HFF-Myc (cell line): ENCODE data around the gene PIN1.

Source experiments
- DNase-seq: peaks from one replicate; pipeline ENCODE4 v3.0.0-alpha.2; 2011; ENCODE audit warnings: low read depth; ENCODE audit errors: extremely low read depth
- H3K4me3 ChIP-seq: replicated peaks from 2 replicates; pipeline ENCODE4 v1.5.1; 2011; ENCODE audit warnings: low read depth, mild to moderate bottlenecking, control low read depth, low read length
- TF ChIP-seq, protein P1 (sequence below): IDR thresholded peaks from 2 replicates; pipeline ENCODE4 v1.5.1; 2012; ENCODE audit warnings: mild to moderate bottlenecking, low read depth, low read length, control low read depth; ENCODE audit errors: missing control alignments

PIN1 gene

GRCh38 chr19:9865732-9866501 lies 30.8 kb downstream of the PIN1 start:
- no peak overlapping the region for H3K4me3 ChIP-seq

GRCh38 chr19:9868983-9869617 lies 34.0 kb downstream of the PIN1 start:
- DNase-seq = no peak
- no peak overlapping the region for H3K4me3 ChIP-seq
- TF ChIP-seq, protein P1, sequence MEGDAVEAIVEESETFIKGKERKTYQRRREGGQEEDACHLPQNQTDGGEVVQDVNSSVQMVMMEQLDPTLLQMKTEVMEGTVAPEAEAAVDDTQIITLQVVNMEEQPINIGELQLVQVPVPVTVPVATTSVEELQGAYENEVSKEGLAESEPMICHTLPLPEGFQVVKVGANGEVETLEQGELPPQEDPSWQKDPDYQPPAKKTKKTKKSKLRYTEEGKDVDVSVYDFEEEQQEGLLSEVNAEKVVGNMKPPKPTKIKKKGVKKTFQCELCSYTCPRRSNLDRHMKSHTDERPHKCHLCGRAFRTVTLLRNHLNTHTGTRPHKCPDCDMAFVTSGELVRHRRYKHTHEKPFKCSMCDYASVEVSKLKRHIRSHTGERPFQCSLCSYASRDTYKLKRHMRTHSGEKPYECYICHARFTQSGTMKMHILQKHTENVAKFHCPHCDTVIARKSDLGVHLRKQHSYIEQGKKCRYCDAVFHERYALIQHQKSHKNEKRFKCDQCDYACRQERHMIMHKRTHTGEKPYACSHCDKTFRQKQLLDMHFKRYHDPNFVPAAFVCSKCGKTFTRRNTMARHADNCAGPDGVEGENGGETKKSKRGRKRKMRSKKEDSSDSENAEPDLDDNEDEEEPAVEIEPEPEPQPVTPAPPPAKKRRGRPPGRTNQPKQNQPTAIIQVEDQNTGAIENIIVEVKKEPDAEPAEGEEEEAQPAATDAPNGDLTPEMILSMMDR = no peak

More at GRCh38 chr19:9865732-9866501, 30.8 kb downstream of the PIN1 start:
- no peak for DNase-seq
- TF ChIP-seq, protein P1 = no peak

DNA sequence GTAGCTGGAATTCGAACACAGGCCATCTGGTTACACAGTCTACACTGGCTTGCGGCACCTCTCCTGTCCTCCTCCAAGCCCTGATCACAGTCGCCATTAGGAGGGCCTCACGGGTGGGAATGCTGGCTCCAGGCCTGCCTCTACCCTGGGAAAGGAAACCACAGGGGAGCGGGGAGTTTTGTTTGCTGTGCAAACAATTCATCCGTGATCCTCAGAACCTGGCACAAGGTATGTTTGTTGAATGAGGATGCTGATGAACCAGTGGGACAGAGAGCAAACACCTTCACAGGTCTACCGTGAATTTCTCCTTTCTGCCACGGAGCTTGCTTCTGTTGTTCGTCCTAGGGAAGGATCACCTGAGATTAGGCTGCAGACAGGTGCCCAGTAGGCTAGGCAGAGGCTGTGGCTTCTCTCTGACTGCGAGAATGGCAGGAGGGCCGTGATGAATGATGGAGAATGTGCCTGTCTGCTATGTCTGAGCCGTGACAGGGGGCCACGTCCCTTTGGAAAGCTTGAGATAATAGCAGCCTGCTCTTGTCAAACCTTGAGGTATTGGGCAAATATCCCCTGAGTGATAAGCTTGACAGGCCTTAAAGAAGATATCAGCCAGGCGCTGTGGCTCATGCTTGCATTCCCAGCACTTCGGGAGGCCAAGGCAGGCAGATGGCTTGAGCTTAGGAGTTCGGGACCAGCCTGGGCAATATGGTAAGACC lies 36.7 kb downstream of the PIN1 start:
- H3K4me3 ChIP-seq = no peak overlapping the region
- TF ChIP-seq, protein P1 = no peak
- DNase-seq = no peak

- H3K4me3 ChIP-seq = no peak overlapping the region
- TF ChIP-seq, protein P1 = no peak
- DNase-seq = no peak
Observed at GRCh38 chr19:9872618-9873242, 37.6 kb downstream of the PIN1 start.

DNA sequence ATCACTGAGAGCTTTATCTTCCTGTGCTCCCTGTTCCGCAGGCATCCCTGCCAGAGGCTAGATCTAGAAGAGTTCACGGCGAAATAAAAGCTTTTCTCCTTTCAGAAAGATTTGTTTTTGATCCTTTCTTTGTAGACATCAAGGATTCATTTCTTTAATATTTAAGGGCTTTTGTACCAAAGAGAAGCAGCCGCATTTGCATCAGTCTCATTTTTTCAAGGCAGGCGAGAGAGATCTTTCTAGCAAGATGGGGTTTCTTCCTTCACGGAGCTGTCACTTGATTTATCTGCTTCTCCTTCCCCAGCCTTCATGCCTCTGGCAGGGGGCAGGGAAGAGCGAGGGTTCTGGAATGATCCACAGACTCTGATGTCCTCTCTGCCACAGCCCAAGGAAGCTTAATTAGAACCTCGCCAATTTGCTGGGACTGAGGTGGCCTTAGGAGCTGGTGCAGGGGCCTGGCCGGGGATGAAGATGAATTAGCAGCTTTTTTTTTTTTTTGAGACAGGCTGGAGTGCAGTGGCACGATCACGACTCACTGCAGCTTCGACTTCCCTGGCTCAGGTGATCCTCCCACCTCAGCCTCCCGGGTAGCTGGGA lies 40.0 kb downstream of the PIN1 start:
- no peak for DNase-seq
- TF ChIP-seq, protein P1 = no peak
- H3K4me3 ChIP-seq = no peak overlapping the region

- DNase-seq = no peak
- TF ChIP-seq, protein P1 = no peak
- no peak overlapping the region for H3K4me3 ChIP-seq
Observed at GRCh38 chr19:9875796-9876195, 40.7 kb downstream of the PIN1 start.
